Anterior cingulate cortex (tissue), 58 donors: ENCODE measurements around the gene CUEDC2.

ENCODE experiments used
- DNase-seq, 58 donors: peaks; one replicate each; lab custom pipeline; 2025; lab: John Stamatoyannopoulos, UW

Gene CUEDC2

DNA sequence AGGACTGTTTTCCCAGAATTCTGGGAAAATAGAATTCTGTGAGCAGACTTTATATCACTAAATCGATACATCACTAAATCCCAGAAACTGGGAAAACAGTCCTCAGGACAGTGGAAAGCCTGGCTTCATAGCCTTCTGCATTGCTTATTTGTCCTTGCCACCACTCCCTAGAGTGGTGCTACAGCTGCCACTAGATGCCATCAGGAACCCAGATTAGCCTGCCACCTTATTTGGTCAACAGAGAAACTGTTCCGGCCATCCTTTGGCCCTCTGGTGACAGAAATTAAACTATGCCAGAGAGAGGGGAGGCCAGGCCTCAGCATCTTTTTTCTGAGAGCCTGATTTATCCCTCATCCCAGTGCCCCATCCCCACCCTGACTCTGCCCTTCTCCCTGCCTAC, 56.5 kb downstream of the CUEDC2 start:
- DNase-seq = no peak

DNA sequence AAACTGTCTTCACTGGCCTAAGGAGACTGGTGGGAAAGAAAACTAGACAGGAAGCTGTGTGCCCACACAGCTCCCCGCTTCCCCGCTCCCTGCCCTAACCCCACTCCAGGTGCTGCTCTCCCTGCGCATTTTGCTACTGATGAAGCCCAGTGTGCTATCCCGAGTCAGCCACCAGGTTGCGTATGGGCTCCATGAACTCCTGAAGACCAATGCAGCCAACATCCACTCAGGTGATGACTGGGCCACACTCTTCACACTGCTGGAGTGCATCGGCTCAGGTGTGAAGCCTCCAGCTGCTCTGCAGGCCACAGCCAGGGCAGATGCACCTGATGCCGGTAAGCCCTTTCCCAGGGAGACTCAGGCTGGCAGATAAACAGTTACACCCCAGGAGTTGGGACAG, 57.1 kb downstream of the CUEDC2 start:
- no peak for DNase-seq
